Heart right ventricle (tissue), 16 donors: ENCODE data around the gene CDH23. TPM values are rescaled to one million over a fixed set of nuclear protein-coding genes. Genes with fewer than 3 reads are reported as not detected.
A peak's percentile ranks its signal among the peaks of the same experiment; 100 is the strongest.

Experiments used
- ATAC-seq, 8 donors: fragments of 200-7000 bp; cut with Tn5 transposase; one replicate each; pipeline ENCODE4 v1.9.1; 2020; ENCODE audit warnings: mild to moderate bottlenecking in 8 of 8, moderate library complexity in 8 of 8, moderate number of reproducible peaks in 1 of 8
- DNase-seq, 2 donors: peaks; one replicate each; pipeline ENCODE4 v3.0.0-alpha.2; 2020
- H3K27ac ChIP-seq, 10 donors: fragments of 200-600 bp; sonication (generic) in 2 of 10; one replicate each; pipeline versions ENCODE4 v1.5.0 to v1.8.0; 2020 to 2022; ENCODE audit warnings: mild to moderate bottlenecking in 3 of 10
- H3K27me3 ChIP-seq, 7 donors: fragments of 200-600 bp; one replicate each; pipeline ENCODE4 v1.8.0; 2021 to 2022; ENCODE audit warnings: mild to moderate bottlenecking in 2 of 7
- H3K36me3 ChIP-seq, 9 donors: fragments of 200-600 bp; sonication (generic) in 1 of 9; one replicate each; pipeline versions ENCODE4 v1.5.0 to v1.8.0; 2020 to 2022; ENCODE audit warnings: mild to moderate bottlenecking in 2 of 9
- H3K4me1 ChIP-seq, 9 donors: fragments of 200-600 bp; sonication (generic) in 1 of 9; one replicate each; pipeline versions ENCODE4 v1.5.0 to v1.8.0; 2020 to 2022; ENCODE audit warnings: mild to moderate bottlenecking in 4 of 9
- H3K4me3 ChIP-seq, 10 donors: fragments of 200-600 bp; sonication (generic) in 2 of 10; one replicate each; pipeline versions ENCODE4 v1.5.0 to v1.8.0; 2020 to 2022; ENCODE audit warnings: mild to moderate bottlenecking in 7 of 10, moderate library complexity in 2 of 10
- H3K9me3 ChIP-seq, 11 donors: fragments of 200-600 bp in 10 of 11; sonication (generic) in 2 of 11; one replicate each; pipeline versions ENCODE4 v1.5.0 to v1.8.0; 2013 to 2022; ENCODE audit warnings: mild to moderate bottlenecking in 2 of 11, control low read depth in 1 of 11, moderate library complexity in 1 of 11
- CTCF ChIP-seq, 9 donors: fragments of 200-600 bp; sonication (generic) in 2 of 9; IDR thresholded peaks; one replicate each; pipeline versions ENCODE4 v1.5.0 to v1.8.0; 2021 to 2022; ENCODE audit warnings: antibody characterized with exemption in 9 of 9, mild to moderate bottlenecking in 5 of 9, moderate library complexity in 1 of 9
- WGBS, 2 donors: extraction: QIAGEN DNeasy Blood & Tissue Kit; methylation state at CpG; one replicate each; pipeline ENCODE4 v1.1.7; 2013; ENCODE audit warnings: inconsistent platforms in 1 of 2; 5-methylcytosine and 5-hydroxymethylcytosine counted together
- intact Hi-C, 10 donors: fragments of 100-400 bp; cut with DNase I; formaldehyde crosslinking; loops; one replicate each; pipeline versions ENCODE4 v1.11.1 to v1.14.2; 2022
- polyA plus RNA-seq, 2 donors: library from polyadenylated mRNA; stranded (reverse); fragments of 200-250 nt; gene quantifications; one replicate each; pipeline ENCODE4 v1.2.3, GENCODE V29; 2013
- total RNA-seq, 10 donors: library from RNA; stranded (reverse); fragmentation: NEBNext Ultra II Directional in 3 of 10; extraction: Animal tissue kit (Norgen Biotek cat#: 25700) in 3 of 10; gene quantifications; one replicate each; pipeline versions ENCODE4 v1.2.1 to v1.2.4, GENCODE V29; 2021 to 2023
- donor health status: Arrhythmogenic right ventricular cardiomyopathy.
- donor health status: ischemic (EF 13 %, LVEDD 7.1; RV severe dilation, severe dysfunction).
- donor health status: healthy with polysubstance abuse.
- donor health status: DM: no; HTN: yes; CAD: no.
- donor health status: DM: no; HTN: no; CAD: no.
- donor health status: ischemic (EF 25% LVEDD 6.9; RV normal size, moderate dysfunction).
- donor health status: ischemic (EF 25% LVEDD 5.7; RV mildly dilated, moderate dysfunction).
- donor health status: healthy.
- donor health status: DM: yes; HTN: yes; CAD: no.
- donor health status: Ischemic cardiomyopathy.
- donor health status: ischemic (EF 35%, LVEDD 5.7; RV mildly dilated, moderate dysfunction).
- donor health status: nonischemic (EF 11% LVEDD 7.7; RV severe dilation, severe dysfunction).
- donor health status: DM: yes; HTN: yes; CAD: no.
- donor health status: PGD.
- donor health status: ischemic (EF 29% LVEDD 5.4; RV normal size, mild dysfunction).
- donor health status: nonischemic (EF 23%, LVEDD 6.1; RV moderate dilation, normal function).

Gene CDH23
- total and polyA plus RNA-seq, 12 donors, result 1.1 to 7.7 (median 4.6) TPM

GRCh38 chr10:71742301-71743088 is 345.8 kb downstream of the CDH23 start:
- H3K27ac ChIP-seq, result peak overlapping the region in 1 of 10 donors; percentile 68
- no peak for TF ChIP-seq CTCF (IDR thresholded peaks at IDR 0.05)
- peaks cover 17 to 99% (median 24%) of the 10 kb centered on the region in 9 donors for H3K4me1 ChIP-seq
- H3K36me3 ChIP-seq, result peaks cover 0 to 8% (median 0%) of the 10 kb centered on the region in 9 donors
- intact Hi-C loops, result no loop called here
- H3K4me3 ChIP-seq, result no peak overlapping the region
- 93% methylated on average over 10 of the region's 10 CpGs for WGBS, 2 donors
- DNase-seq (no peak), ATAC-seq (no peak)
- peaks cover 0 to 8% (median 0%) of the 10 kb centered on the region in 11 donors for H3K9me3 ChIP-seq
- H3K27me3 ChIP-seq, result no peaks in the 10 kb centered on the region

GRCh38 chr10:71743089-71743838 is 346.5 kb downstream of the CDH23 start:
- Histone ChIP-seq H3K4me1 (peaks cover 25 to 99% (median 32%) of the 10 kb centered on the region in 9 donors), H3K36me3 (peaks cover 0 to 8% (median 0%) of the 10 kb centered on the region in 9 donors), H3K27ac (peak overlapping the region in 1 of 10 donors; percentile 68), H3K27me3 (no peaks in the 10 kb centered on the region), H3K9me3 (peaks cover 0 to 8% (median 0%) of the 10 kb centered on the region in 11 donors), H3K4me3 (no peak overlapping the region)
- 93 to 95% methylated on average over 4 of the region's 4 CpGs for WGBS, 2 donors
- intact Hi-C loops, result no loop called here
- no peak for TF ChIP-seq CTCF (IDR thresholded peaks at IDR 0.05)
- ATAC-seq (no peak), DNase-seq (no peak)

GRCh38 chr10:71743866-71744265 is 347.1 kb downstream of the CDH23 start:
- DNase-seq (no peak), ATAC-seq (no peak)
- peaks cover 31 to 99% (median 38%) of the 10 kb centered on the region in 9 donors for H3K4me1 ChIP-seq
- intact Hi-C loops, result no loop called here
- 88 to 96% methylated on average over 1 of the region's 1 CpG for WGBS, 2 donors
- TF ChIP-seq CTCF (IDR thresholded peaks at IDR 0.05), result no peak
- H3K27me3 ChIP-seq, result no peaks in the 10 kb centered on the region
- H3K27ac ChIP-seq, result peak overlapping the region in 1 of 10 donors; percentile 68
- peaks cover 0 to 8% (median 0%) of the 10 kb centered on the region in 9 donors for H3K36me3 ChIP-seq
- H3K9me3 ChIP-seq, result peaks cover 0 to 8% (median 0%) of the 10 kb centered on the region in 11 donors
- no peak overlapping the region for H3K4me3 ChIP-seq

- H3K9me3 ChIP-seq, result peaks cover 0 to 8% (median 0%) of the 10 kb centered on the region in 11 donors
- DNase-seq (no peak), ATAC-seq (no peak)
- peaks cover 43 to 99% (median 49%) of the 10 kb centered on the region in 9 donors for H3K4me1 ChIP-seq
- peak overlapping the region in 6 of 10 donors; percentile 86 to 95 (median 89) for H3K27ac ChIP-seq
- 84 to 95% methylated on average over 8 of the region's 8 CpGs for WGBS, 2 donors
- H3K36me3 ChIP-seq, result peaks cover 0 to 12% (median under 1%) of the 10 kb centered on the region in 9 donors
- no peak overlapping the region for H3K4me3 ChIP-seq
- H3K27me3 ChIP-seq, result no peaks in the 10 kb centered on the region
- no peak for TF ChIP-seq CTCF (IDR thresholded peaks at IDR 0.05)
- intact Hi-C loops, result no loop called here
These were observed 348.4 kb downstream of the CDH23 start for GRCh38 chr10:71744897-71745663.
